HuH-7 (cell line): Measurements from ENCODE around the gene CAPN12.

Experiments used
- DNase-seq: peaks from one replicate; pipeline ENCODE4 v3.0.0; 2011; ENCODE audit warnings: low spot score

Gene CAPN12

GRCh38 chr19:38726284-38726673 is 18.0 kb downstream of the CAPN12 start:
- DNase-seq: no peak

GRCh38 chr19:38725469-38726283 is 18.6 kb downstream of the CAPN12 start:
- no peak for DNase-seq

- DNase-seq: no peak
These were observed 20.1 kb downstream of the CAPN12 start for GRCh38 chr19:38723990-38724854.

GRCh38 chr19:38723606-38723965 is 20.7 kb downstream of the CAPN12 start:
- no peak for DNase-seq

GRCh38 chr19:38722947-38723605 is 21.2 kb downstream of the CAPN12 start:
- DNase-seq: no peak

- peak; percentile 97 for DNase-seq
These were observed 22.1 kb downstream of the CAPN12 start for GRCh38 chr19:38721979-38722773.

- DNase-seq: peak; percentile 48
These were observed 22.8 kb downstream of the CAPN12 start for GRCh38 chr19:38721496-38721895.

GRCh38 chr19:38720559-38721236 is 23.6 kb downstream of the CAPN12 start:
- no peak for DNase-seq

- DNase-seq: no peak
These were observed 24.3 kb downstream of the CAPN12 start for GRCh38 chr19:38719761-38720558.

GRCh38 chr19:38718747-38719543 is 25.3 kb downstream of the CAPN12 start:
- DNase-seq: peak; percentile 74

GRCh38 chr19:38717855-38718254 is 26.4 kb downstream of the CAPN12 start:
- no peak for DNase-seq

GRCh38 chr19:38717051-38717450 is 27.2 kb downstream of the CAPN12 start:
- no peak for DNase-seq

- no peak for DNase-seq
These were observed 28.7 kb downstream of the CAPN12 start for GRCh38 chr19:38715555-38715954.

- DNase-seq: no peak
These were observed 29.9 kb downstream of the CAPN12 start for GRCh38 chr19:38714354-38714778.

- no peak for DNase-seq
These were observed 30.4 kb downstream of the CAPN12 start for GRCh38 chr19:38713865-38714264.

GRCh38 chr19:38713227-38713649 is 31.0 kb downstream of the CAPN12 start:
- DNase-seq: no peak

- no peak for DNase-seq
These were observed 32.0 kb downstream of the CAPN12 start for GRCh38 chr19:38712161-38712748.

GRCh38 chr19:38711726-38712153 is 32.5 kb downstream of the CAPN12 start:
- DNase-seq: no peak
